PFSK-1 (cell line): ENCODE data around the gene PCDHA6.

ENCODE experiments used
- POLR2AphosphoS5 ChIP-seq: IDR thresholded peaks from 2 replicates; pipeline ENCODE4 v1.6.1; 2012; ENCODE audit warnings: low read depth, mild to moderate bottlenecking, control low read depth, low read length, moderate library complexity
- REST ChIP-seq, 2 experiments: IDR thresholded peaks; 2 replicates each; pipeline versions ENCODE4 v1.6.1 to v1.8.0; 2011 to 2012; ENCODE audit warnings: low read depth in 2 of 2, low read length in 2 of 2, control low read depth in 1 of 2, inconsistent platforms in 1 of 2, mild to moderate bottlenecking in 1 of 2, moderate library complexity in 1 of 2; ENCODE audit not compliant: insufficient read depth in 1 of 2
- SIN3A ChIP-seq: IDR thresholded peaks from 2 replicates; pipeline ENCODE4 v1.6.1; 2012; ENCODE audit warnings: mild to moderate bottlenecking, low read length, moderate library complexity, borderline replicate concordance; ENCODE audit not compliant: insufficient read depth
- TAF1 ChIP-seq: IDR thresholded peaks from 2 replicates; pipeline ENCODE4 v1.6.1; 2012; ENCODE audit warnings: low read length, control low read depth, borderline replicate concordance; ENCODE audit not compliant: insufficient read depth

DNA sequence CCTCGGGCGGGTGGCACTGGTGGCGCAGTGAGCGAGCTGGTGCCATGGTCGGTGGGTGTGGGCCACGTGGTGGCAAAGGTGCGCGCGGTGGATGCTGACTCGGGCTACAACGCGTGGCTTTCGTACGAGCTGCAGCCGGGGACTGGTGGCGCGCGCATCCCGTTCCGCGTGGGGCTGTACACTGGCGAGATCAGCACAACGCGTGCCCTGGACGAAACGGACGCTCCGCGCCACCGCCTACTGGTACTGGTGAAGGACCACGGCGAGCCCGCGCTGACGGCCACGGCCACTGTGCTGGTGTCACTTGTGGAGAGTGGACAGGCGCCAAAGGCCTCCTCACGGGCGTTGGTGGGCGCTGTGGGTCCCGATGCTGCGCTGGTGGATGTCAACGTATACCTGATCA is 18.9 kb upstream of the PCDHA6 start:
- TF ChIP-seq SIN3A (no peak), REST (IDR thresholded peaks at IDR 0.05; ENCODE audit: insufficient read depth in 1 of 2, low read depth in 2 of 2, low read length in 2 of 2) (no peak), POLR2AphosphoS5 (no peak), TAF1 (no peak)
